ENCODE results near the gene SMCO2. TPM values are rescaled to one million over a fixed set of nuclear protein-coding genes. Genes with fewer than 3 reads are reported as not detected.

Gene SMCO2
- total and polyA plus RNA-seq, 2 of the 13 experiments (the other 11 are each of a cell fraction or from before 2014, with no cell fraction given): 0.15 TPM; not detected in 1

- TF ChIP-seq ZNF609 (CRISPR knock-in tag; IDR thresholded peaks at IDR 0.05; ENCODE audit: borderline replicate concordance) (peak; percentile 94), IRF2 (CRISPR knock-in tag; IDR thresholded peaks at IDR 0.05) (peak; percentile 96), ZNF780A (CRISPR knock-in tag; IDR thresholded peaks at IDR 0.05) (no peak), NFE2L1 (CRISPR knock-in tag; IDR thresholded peaks at IDR 0.05; ENCODE audit: borderline replicate concordance) (no peak), HMG20A (CRISPR knock-in tag; IDR thresholded peaks at IDR 0.05; ENCODE audit: borderline replicate concordance) (peak; percentile 93), CREBL2 (CRISPR knock-in tag; IDR thresholded peaks at IDR 0.05; ENCODE audit: borderline replicate concordance) (no peak), RARA (CRISPR knock-in tag; IDR thresholded peaks at IDR 0.05) (peak; percentile 91), MIXL1 (CRISPR knock-in tag; IDR thresholded peaks at IDR 0.05) (peak; percentile 69), RELA (CRISPR knock-in tag; IDR thresholded peaks at IDR 0.05) (no peak), ARNT (IDR thresholded peaks at IDR 0.05) (no peak), ATAD3A (CRISPR knock-in tag; IDR thresholded peaks at IDR 0.05) (no peak), PCBP1 (IDR thresholded peaks at IDR 0.05; ENCODE audit: borderline replicate concordance, low read depth, low read length) (no peak), YEATS2 (CRISPR knock-in tag; IDR thresholded peaks at IDR 0.05; ENCODE audit: borderline replicate concordance) (peak; percentile 52; the same call in 1 of the 2 replicates), NFKB2 (CRISPR knock-in tag; IDR thresholded peaks at IDR 0.05; ENCODE audit: borderline replicate concordance) (no peak), ZNF790 (CRISPR knock-in tag; IDR thresholded peaks at IDR 0.05; ENCODE audit: borderline replicate concordance) (no peak; the same call in 1 of the 2 replicates), ZNF260 (CRISPR knock-in tag; IDR thresholded peaks at IDR 0.05; ENCODE audit: borderline replicate concordance, low read depth) (no peak), BCLAF1 (IDR thresholded peaks at IDR 0.05) (no peak), SMAD9 (CRISPR knock-in tag; IDR thresholded peaks at IDR 0.05) (no peak), ZNF589 (CRISPR knock-in tag; conservative IDR thresholded peaks at IDR 0.05) (peak; percentile 94), JUNB (CRISPR knock-in tag; IDR thresholded peaks at IDR 0.05; ENCODE audit: borderline replicate concordance) (no peak), ZNF549 (CRISPR knock-in tag; IDR thresholded peaks at IDR 0.05) (no peak), RFXANK (CRISPR knock-in tag; IDR thresholded peaks at IDR 0.05) (no peak), TAF15 (IDR thresholded peaks at IDR 0.05; ENCODE audit: low read depth, low read length, poor library complexity, severe bottlenecking) (no peak)
These were observed 103.5 kb downstream of the SMCO2 start (continued) for GRCh38 chr12:27549801-27550652.

All from HepG2 (cell line).